Breast epithelium (tissue), 3 donors: ENCODE results near the gene FAM90A26.
"Not testable (repeated sequence)": the region's sequence is repeated elsewhere in the genome, so short reads cannot be mapped to it uniquely, and the experiment has no call there.

Source experiments
- POLR2A ChIP-seq: fragments of 450-650 bp; IDR thresholded peaks from one replicate; pipeline ENCODE4 v1.6.1; 2016; ENCODE audit warnings: antibody characterized with exemption, mild to moderate bottlenecking, moderate library complexity
- TF ChIP-seq, protein P1 (sequence below), 3 donors: fragments of 450-650 bp; IDR thresholded peaks; one replicate each; pipeline ENCODE4 v1.5.1; 2016 to 2017; ENCODE audit warnings: antibody characterized with exemption in 3 of 3, mild to moderate bottlenecking in 3 of 3, moderate library complexity in 3 of 3

DNA sequence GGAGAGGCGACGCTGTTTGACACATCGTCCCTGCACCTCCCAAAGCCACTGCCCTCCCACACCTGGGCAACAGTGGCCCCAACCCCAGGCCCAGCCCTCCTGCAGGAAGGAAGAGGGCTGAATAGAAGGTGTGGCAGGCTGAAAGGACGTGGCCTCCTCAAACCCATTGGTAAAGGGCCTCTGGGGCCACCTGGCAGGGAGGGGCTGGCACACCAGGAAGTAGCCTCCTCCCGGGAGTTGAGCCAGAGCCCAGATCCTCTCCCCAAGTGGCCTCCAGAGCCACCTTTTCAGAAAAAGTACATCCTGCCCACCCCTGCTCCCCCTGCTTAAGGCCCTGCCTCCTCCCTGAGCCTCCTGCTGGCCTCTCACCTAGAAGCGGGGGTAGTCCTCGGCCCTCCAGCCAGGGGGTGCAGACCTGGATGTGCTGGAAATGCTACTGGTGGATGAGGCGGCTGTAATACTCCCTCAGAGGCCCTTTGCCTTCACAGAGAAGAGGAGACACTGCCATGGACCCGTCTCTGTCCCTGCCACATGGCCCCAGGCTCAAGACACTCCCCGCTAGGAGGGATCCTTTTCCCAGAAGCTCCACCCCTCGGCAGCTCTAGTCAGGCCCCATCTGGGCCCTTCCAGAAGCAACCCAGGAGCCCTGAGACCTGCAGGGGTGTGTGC lies at the start of gene FAM90A26:
- TF ChIP-seq, protein P1, sequence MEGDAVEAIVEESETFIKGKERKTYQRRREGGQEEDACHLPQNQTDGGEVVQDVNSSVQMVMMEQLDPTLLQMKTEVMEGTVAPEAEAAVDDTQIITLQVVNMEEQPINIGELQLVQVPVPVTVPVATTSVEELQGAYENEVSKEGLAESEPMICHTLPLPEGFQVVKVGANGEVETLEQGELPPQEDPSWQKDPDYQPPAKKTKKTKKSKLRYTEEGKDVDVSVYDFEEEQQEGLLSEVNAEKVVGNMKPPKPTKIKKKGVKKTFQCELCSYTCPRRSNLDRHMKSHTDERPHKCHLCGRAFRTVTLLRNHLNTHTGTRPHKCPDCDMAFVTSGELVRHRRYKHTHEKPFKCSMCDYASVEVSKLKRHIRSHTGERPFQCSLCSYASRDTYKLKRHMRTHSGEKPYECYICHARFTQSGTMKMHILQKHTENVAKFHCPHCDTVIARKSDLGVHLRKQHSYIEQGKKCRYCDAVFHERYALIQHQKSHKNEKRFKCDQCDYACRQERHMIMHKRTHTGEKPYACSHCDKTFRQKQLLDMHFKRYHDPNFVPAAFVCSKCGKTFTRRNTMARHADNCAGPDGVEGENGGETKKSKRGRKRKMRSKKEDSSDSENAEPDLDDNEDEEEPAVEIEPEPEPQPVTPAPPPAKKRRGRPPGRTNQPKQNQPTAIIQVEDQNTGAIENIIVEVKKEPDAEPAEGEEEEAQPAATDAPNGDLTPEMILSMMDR (IDR thresholded peaks at IDR 0.05), result not testable (repeated sequence)
- TF ChIP-seq POLR2A, result not testable (repeated sequence)
